A549 (cell line): ENCODE data around the gene KDM5C. TPM values are rescaled to one million over a fixed set of nuclear protein-coding genes. Genes with fewer than 3 reads are reported as not detected.

ENCODE experiments used
- ATAC-seq, 2 experiments: fragments of 200-7000 bp in 1 of 2; fragments of >200 bp in 1 of 2; cut with Nextera tagmentation in 1 of 2; cut with Tn5 transposase in 1 of 2; 3 replicates each; pipeline versions ENCODE4 v1.8.0 to v1.9.1; 2018 to 2020; ENCODE audit warnings: mild to moderate bottlenecking in 1 of 2, moderate library complexity in 1 of 2
- CTCF ChIA-PET: fragments of 300-600 bp; sonication (Branson Sonifier 250); formaldehyde crosslinking; extraction: SDS; loops from one replicate; lab custom pipeline; 2021; ENCODE audit warnings: antibody characterized with exemption, inconsistent platforms; lab: Yijun Ruan, JAX
- POLR2A ChIA-PET: fragments of 350-600 bp; formaldehyde crosslinking; extraction: SDS; loops from one replicate; lab custom pipeline; 2021; ENCODE audit warnings: antibody characterized with exemption, inconsistent platforms; lab: Yijun Ruan, JAX
- DNase-seq, 2 experiments: peaks; one replicate each; pipeline versions ENCODE4 v3.0.0 to v3.0.0-alpha.2; 2011 to 2016; ENCODE audit warnings: low read depth in 1 of 2, low spot score in 1 of 2
- FAIRE-seq: peaks from 2 replicates; lab custom pipeline; 2011; peaks lifted over from hg19 to GRCh38; lab: Jason Lieb, UNC
- H3K27ac ChIP-seq, 2 experiments: fragments of >200 bp; sonication (Bioruptor Twin); formaldehyde crosslinking; 3 replicates each; pipeline ENCODE4 v1.5.1; 2016 to 2017
- H3K4me1 ChIP-seq: fragments of >200 bp; sonication (Bioruptor Twin); formaldehyde crosslinking; 3 replicates; pipeline ENCODE4 v1.6.1; 2016
- H3K4me2 ChIP-seq: fragments of >200 bp; sonication (Bioruptor Twin); formaldehyde crosslinking; 3 replicates; pipeline ENCODE4 v1.6.1; 2016
- H3K4me3 ChIP-seq: fragments of >200 bp; sonication (Bioruptor Twin); formaldehyde crosslinking; 3 replicates; pipeline ENCODE4 v1.5.1; 2016
- H3K9me3 ChIP-seq: fragments of >200 bp; sonication (Bioruptor Twin); formaldehyde crosslinking; 3 replicates; pipeline ENCODE4 v1.6.1; 2016
- CBX2 ChIP-seq: fragments of 200-600 bp; sonication (generic); IDR thresholded peaks from 2 replicates; pipeline ENCODE4 v1.6.1; 2016; ENCODE audit warnings: low read depth, mild to moderate bottlenecking, borderline replicate concordance
- CBX8 ChIP-seq: fragments of 200-600 bp; sonication (generic); IDR thresholded peaks from 2 replicates; pipeline ENCODE4 v1.6.1; 2016
- CHD2 ChIP-seq: fragments of 150-350 bp; IDR thresholded peaks from 2 replicates; pipeline ENCODE4 v1.6.1; 2014; ENCODE audit warnings: low read length; ENCODE audit not compliant: partially characterized antibody
- FOSB ChIP-seq: fragments of 250-450 bp; sonication (Bioruptor Pico); IDR thresholded peaks from 2 replicates; pipeline ENCODE4 v1.5.0; 2020; ENCODE audit warnings: mild to moderate bottlenecking, moderate library complexity
- HOXB13 ChIP-seq: fragments of 250-450 bp; sonication (Bioruptor Pico); IDR thresholded peaks from 2 replicates; pipeline ENCODE4 v1.5.0; 2020; ENCODE audit warnings: low read depth, mild to moderate bottlenecking, moderate library complexity
- MAFK ChIP-seq: fragments of 450-650 bp; IDR thresholded peaks from 2 replicates; pipeline ENCODE4 v1.6.1; 2014; ENCODE audit not compliant: partially characterized antibody
- MYC ChIP-seq: IDR thresholded peaks from 2 replicates; pipeline ENCODE4 v1.6.1; 2012; ENCODE audit warnings: mild to moderate bottlenecking, inconsistent platforms, low read length, improper control_type of control experiment, borderline replicate concordance
- NR3C1 ChIP-seq: fragments of >200 bp; sonication (Bioruptor Twin); formaldehyde crosslinking; IDR thresholded peaks from 3 replicates; pipeline ENCODE4 v1.6.1; 2017
- ZC3H11A ChIP-seq: fragments of 450-650 bp; IDR thresholded peaks from 2 replicates; pipeline ENCODE4 v1.6.1; 2014; ENCODE audit warnings: antibody characterized with exemption, mild to moderate bottlenecking
- ZFP36 ChIP-seq: fragments of 450-650 bp; IDR thresholded peaks from 2 replicates; pipeline ENCODE4 v1.6.1; 2014; ENCODE audit warnings: borderline replicate concordance; ENCODE audit not compliant: partially characterized antibody
- ZNF302 ChIP-seq: fragments of 250-450 bp; sonication (Bioruptor Pico); IDR thresholded peaks from 2 replicates; pipeline ENCODE4 v1.9.0; 2021; ENCODE audit warnings: inconsistent platforms, mild to moderate bottlenecking, moderate library complexity
- ZSCAN20 ChIP-seq: fragments of 250-450 bp; sonication (Bioruptor Pico); IDR thresholded peaks from 2 replicates; pipeline ENCODE4 v1.8.0; 2022; ENCODE audit warnings: mild to moderate bottlenecking, moderate library complexity
- WGBS: methylation state at CpG from one replicate; pipeline ENCODE4 v1.1.6; 2017; ENCODE audit errors: missing lambda C conversion rate; 5-methylcytosine and 5-hydroxymethylcytosine counted together
- polyA plus RNA-seq, 4 experiments: library from polyadenylated mRNA; depleted of rRNA in 3 of 4; stranded (reverse); fragments of >200 nt; fragmentation: RNase III in 1 of 4; extraction: RNeasy Plus Mini Kit Qiagen cat#74134 plus additional on column Dnase treatment in 1 of 4; gene quantifications; 2 replicates in 3 of 4; 3 replicates in 1 of 4; pipeline ENCODE4 v1.2.3, GENCODE V29; 2011 to 2017
- TF ChIP-seq, protein P1 (sequence below): fragments of 150-350 bp; IDR thresholded peaks from 2 replicates; pipeline ENCODE4 v1.6.1; 2014; ENCODE audit warnings: low read depth, mild to moderate bottlenecking, low read length
- TF ChIP-seq, protein P2 (sequence below): fragments of >200 bp; sonication (Bioruptor Twin); formaldehyde crosslinking; IDR thresholded peaks from 3 replicates; pipeline ENCODE4 v1.6.1; 2016
- TF ChIP-seq, protein P3 (sequence below): fragments of >200 bp; sonication (Bioruptor Twin); formaldehyde crosslinking; IDR thresholded peaks from 3 replicates; pipeline ENCODE4 v1.5.1; 2016
- TF ChIP-seq, protein P4 (sequence below): fragments of 200-600 bp; sonication (generic); IDR thresholded peaks from 2 replicates; pipeline ENCODE4 v1.6.1; 2016; ENCODE audit warnings: antibody characterized with exemption, mild to moderate bottlenecking, moderate library complexity
- TF ChIP-seq, protein P5 (sequence below): IDR thresholded peaks from 2 replicates; pipeline ENCODE4 v1.6.1; 2012
- TF ChIP-seq, protein P6 (sequence below): IDR thresholded peaks from 2 replicates; pipeline ENCODE4 v1.6.1; 2012

Gene KDM5C
- polyA plus RNA-seq, 2 of the 4 experiments (the other 2 are of a cell fraction), result 46.5 to 66.8 TPM

DNA sequence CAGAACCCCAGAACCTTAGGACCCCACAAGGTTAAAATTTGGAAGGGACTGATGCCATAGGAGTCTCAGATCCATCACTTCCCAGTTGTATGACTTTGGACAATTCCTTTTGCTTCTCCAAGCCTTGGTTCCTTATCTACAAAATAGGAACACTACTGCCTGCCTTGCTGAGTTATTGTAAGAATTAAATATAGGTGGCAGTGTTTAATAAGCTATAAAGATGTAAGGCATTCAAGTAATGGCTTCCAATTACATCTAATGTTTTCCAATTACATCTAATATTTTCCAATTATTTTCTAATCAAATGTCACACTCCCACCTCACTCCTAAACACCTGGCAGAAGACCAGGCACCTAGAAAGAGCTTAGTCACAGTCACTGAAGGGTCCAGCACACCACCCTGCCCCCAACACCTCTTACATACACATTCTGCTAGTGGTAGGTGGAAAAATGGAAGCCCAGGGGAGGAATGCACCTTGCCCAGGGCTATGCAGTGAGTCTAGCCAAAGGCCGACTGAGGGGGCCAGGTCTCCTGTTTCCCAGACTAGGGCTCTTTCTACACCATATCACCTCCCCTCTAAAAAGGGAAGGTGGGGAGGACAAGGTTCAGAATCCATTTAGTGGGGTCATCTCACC lies 24.5 kb upstream of the KDM5C start (continued):
- TF ChIP-seq CBX8, result no peak

DNA sequence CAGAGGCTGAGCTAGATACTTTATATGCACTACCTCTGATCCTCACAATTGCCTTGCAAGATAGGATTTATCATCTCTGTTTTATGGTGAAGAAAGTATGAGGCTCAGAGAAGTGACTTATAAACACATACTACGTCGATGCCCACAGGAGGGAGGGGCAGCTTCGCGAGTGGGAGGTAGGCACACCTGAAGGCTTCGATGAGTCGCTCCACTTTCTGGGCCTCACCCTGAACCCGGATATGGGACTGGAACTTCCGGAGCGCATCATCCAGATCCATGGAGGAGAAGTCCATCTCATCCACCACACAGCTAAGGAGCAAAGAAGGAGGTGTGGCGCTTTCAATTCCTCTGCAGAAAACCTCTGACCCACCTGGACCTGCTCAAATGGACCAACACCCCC lies 22.9 kb upstream of the KDM5C start:
- POLR2A ChIA-PET, result no interaction called here
- TF ChIP-seq ZC3H11A (no peak), ZFP36 (no peak), CBX2 (no peak), ZNF302 (CRISPR knock-in tag) (no peak), CHD2 (no peak)
- TF ChIP-seq, protein P1, sequence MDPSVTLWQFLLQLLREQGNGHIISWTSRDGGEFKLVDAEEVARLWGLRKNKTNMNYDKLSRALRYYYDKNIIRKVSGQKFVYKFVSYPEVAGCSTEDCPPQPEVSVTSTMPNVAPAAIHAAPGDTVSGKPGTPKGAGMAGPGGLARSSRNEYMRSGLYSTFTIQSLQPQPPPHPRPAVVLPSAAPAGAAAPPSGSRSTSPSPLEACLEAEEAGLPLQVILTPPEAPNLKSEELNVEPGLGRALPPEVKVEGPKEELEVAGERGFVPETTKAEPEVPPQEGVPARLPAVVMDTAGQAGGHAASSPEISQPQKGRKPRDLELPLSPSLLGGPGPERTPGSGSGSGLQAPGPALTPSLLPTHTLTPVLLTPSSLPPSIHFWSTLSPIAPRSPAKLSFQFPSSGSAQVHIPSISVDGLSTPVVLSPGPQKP, result no peak
- TF ChIP-seq, all 56 proteins: peak for 0
- CTCF ChIA-PET, result interaction anchor here (0.8 to 2.1 kb wide), 6 partner anchors 8 to 69 kb away, joined by 3 to 11 read pairs (median 4); no protein-coding TSS in a partner anchor
- Histone ChIP-seq H3K9me3 (no peaks in the 10 kb centered on the region), H3K4me1 (peaks cover 10% of the 10 kb centered on the region; the same call in 2 of the 3 replicates), H3K4me2 (no peak overlapping the region), H3K27ac (no peak overlapping the region), H3K4me3 (no peak overlapping the region)
- 91% methylated on average over 10 of the region's 10 CpGs for WGBS
- FAIRE-seq (no peak), DNase-seq (no peak), ATAC-seq (no peak)

DNA sequence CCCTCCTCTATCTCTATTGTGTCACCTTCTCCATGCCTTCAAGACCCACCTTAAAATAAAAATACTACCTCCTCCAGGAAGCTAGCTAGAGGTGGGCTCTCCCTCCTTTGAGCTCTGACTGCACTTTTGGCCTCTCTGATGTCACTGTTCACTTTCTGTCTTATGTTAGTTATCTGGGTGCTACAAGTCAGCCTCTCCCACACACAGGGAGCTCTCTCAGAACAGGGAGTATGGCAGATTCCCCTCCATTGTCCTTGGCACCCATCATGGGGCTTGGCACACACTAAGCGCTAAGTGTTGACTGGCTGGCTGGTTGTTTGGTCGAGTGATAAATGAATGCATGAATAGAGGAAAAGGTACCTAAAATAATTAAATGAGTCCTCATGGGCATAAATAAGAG lies 21.2 kb upstream of the KDM5C start:
- POLR2A ChIA-PET, result no interaction called here
- no peaks in the 10 kb centered on the region for H3K9me3 ChIP-seq
- WGBS, result 63% methylated on average over 2 of the region's 2 CpGs
- TF ChIP-seq FOSB (CRISPR knock-in tag) (no peak), CHD2 (no peak), HOXB13 (CRISPR knock-in tag) (no peak), MAFK (no peak), MYC (no peak), ZSCAN20 (CRISPR knock-in tag) (no peak), NR3C1 (no peak), ZFP36 (no peak)
- TF ChIP-seq, protein P2, sequence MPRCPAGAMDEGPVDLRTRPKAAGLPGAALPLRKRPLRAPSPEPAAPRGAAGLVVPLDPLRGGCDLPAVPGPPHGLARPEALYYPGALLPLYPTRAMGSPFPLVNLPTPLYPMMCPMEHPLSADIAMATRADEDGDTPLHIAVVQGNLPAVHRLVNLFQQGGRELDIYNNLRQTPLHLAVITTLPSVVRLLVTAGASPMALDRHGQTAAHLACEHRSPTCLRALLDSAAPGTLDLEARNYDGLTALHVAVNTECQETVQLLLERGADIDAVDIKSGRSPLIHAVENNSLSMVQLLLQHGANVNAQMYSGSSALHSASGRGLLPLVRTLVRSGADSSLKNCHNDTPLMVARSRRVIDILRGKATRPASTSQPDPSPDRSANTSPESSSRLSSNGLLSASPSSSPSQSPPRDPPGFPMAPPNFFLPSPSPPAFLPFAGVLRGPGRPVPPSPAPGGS, result no peak
- TF ChIP-seq, protein P3, sequence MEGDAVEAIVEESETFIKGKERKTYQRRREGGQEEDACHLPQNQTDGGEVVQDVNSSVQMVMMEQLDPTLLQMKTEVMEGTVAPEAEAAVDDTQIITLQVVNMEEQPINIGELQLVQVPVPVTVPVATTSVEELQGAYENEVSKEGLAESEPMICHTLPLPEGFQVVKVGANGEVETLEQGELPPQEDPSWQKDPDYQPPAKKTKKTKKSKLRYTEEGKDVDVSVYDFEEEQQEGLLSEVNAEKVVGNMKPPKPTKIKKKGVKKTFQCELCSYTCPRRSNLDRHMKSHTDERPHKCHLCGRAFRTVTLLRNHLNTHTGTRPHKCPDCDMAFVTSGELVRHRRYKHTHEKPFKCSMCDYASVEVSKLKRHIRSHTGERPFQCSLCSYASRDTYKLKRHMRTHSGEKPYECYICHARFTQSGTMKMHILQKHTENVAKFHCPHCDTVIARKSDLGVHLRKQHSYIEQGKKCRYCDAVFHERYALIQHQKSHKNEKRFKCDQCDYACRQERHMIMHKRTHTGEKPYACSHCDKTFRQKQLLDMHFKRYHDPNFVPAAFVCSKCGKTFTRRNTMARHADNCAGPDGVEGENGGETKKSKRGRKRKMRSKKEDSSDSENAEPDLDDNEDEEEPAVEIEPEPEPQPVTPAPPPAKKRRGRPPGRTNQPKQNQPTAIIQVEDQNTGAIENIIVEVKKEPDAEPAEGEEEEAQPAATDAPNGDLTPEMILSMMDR, result no peak
- TF ChIP-seq, protein P4, sequence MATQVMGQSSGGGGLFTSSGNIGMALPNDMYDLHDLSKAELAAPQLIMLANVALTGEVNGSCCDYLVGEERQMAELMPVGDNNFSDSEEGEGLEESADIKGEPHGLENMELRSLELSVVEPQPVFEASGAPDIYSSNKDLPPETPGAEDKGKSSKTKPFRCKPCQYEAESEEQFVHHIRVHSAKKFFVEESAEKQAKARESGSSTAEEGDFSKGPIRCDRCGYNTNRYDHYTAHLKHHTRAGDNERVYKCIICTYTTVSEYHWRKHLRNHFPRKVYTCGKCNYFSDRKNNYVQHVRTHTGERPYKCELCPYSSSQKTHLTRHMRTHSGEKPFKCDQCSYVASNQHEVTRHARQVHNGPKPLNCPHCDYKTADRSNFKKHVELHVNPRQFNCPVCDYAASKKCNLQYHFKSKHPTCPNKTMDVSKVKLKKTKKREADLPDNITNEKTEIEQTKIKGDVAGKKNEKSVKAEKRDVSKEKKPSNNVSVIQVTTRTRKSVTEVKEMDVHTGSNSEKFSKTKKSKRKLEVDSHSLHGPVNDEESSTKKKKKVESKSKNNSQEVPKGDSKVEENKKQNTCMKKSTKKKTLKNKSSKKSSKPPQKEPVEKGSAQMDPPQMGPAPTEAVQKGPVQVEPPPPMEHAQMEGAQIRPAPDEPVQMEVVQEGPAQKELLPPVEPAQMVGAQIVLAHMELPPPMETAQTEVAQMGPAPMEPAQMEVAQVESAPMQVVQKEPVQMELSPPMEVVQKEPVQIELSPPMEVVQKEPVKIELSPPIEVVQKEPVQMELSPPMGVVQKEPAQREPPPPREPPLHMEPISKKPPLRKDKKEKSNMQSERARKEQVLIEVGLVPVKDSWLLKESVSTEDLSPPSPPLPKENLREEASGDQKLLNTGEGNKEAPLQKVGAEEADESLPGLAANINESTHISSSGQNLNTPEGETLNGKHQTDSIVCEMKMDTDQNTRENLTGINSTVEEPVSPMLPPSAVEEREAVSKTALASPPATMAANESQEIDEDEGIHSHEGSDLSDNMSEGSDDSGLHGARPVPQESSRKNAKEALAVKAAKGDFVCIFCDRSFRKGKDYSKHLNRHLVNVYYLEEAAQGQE, result no peak
- TF ChIP-seq, protein P5, sequence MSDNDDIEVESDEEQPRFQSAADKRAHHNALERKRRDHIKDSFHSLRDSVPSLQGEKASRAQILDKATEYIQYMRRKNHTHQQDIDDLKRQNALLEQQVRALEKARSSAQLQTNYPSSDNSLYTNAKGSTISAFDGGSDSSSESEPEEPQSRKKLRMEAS, result no peak
- TF ChIP-seq, protein P6, sequence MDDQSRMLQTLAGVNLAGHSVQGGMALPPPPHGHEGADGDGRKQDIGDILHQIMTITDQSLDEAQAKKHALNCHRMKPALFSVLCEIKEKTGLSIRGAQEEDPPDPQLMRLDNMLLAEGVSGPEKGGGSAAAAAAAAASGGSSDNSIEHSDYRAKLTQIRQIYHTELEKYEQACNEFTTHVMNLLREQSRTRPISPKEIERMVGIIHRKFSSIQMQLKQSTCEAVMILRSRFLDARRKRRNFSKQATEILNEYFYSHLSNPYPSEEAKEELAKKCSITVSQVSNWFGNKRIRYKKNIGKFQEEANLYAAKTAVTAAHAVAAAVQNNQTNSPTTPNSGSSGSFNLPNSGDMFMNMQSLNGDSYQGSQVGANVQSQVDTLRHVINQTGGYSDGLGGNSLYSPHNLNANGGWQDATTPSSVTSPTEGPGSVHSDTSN, result no peak
- TF ChIP-seq, all 56 proteins: peak for 0
- CTCF ChIA-PET, result interaction anchor here (1.6 to 2.1 kb wide), 2 partner anchors 17 to 71 kb away, joined by 4 to 5 read pairs; no protein-coding TSS in a partner anchor
- no peak for FAIRE-seq
- no peak overlapping the region for H3K4me3 ChIP-seq
- H3K4me1 ChIP-seq, result peaks cover 7% of the 10 kb centered on the region; the same call in 2 of the 3 replicates
- DNase-seq, result no peak
- no peak overlapping the region for H3K27ac ChIP-seq
- ATAC-seq, result no peak
- no peak overlapping the region for H3K4me2 ChIP-seq
